Kidney (tissue), 14 donors: ENCODE data around the gene FKBP3. TPM values are rescaled to one million over a fixed set of nuclear protein-coding genes. Genes with fewer than 3 reads are reported as not detected.

Experiments
- DNase-seq, 5 donors: peaks; one replicate each; pipeline ENCODE4 v3.0.0-alpha.2; 2013 to 2020
- FAIRE-seq: peaks from 2 replicates; lab custom pipeline; 2012; peaks lifted over from hg19 to GRCh38; lab: Jason Lieb, UNC
- H3K27ac ChIP-seq, 2 donors: one replicate each; pipeline ENCODE4 v1.7.0; 2013; ENCODE audit warnings: low read depth in 2 of 2, low read length in 2 of 2, inconsistent platforms in 1 of 2
- H3K27me3 ChIP-seq: one replicate; pipeline ENCODE4 v1.7.1; 2013; ENCODE audit warnings: low read length, inconsistent platforms; ENCODE audit not compliant: control insufficient read depth, insufficient read depth
- H3K36me3 ChIP-seq, 3 donors: one replicate each; pipeline versions ENCODE4 v1.7.0 to v1.7.1; 2013; ENCODE audit warnings: low read length in 3 of 3, control low read depth in 1 of 3, inconsistent platforms in 1 of 3; ENCODE audit not compliant: insufficient read depth in 3 of 3, control insufficient read depth in 2 of 3
- H3K4me1 ChIP-seq, 3 donors: one replicate each; pipeline versions ENCODE4 v1.7.0 to v1.7.1; 2013; ENCODE audit warnings: low read length in 3 of 3, inconsistent platforms in 1 of 3, low read depth in 1 of 3; ENCODE audit not compliant: control insufficient read depth in 2 of 3, insufficient read depth in 2 of 3
- H3K4me3 ChIP-seq, 3 donors: one replicate each; pipeline versions ENCODE4 v1.7.0 to v1.8.1; 2013; ENCODE audit warnings: low read length in 3 of 3, control low read depth in 1 of 3, inconsistent platforms in 1 of 3
- H3K9ac ChIP-seq, 3 donors: one replicate each; pipeline versions ENCODE4 v1.7.0 to v1.7.1; 2013; ENCODE audit warnings: low read length in 3 of 3, control low read depth in 1 of 3, inconsistent platforms in 1 of 3
- H3K9me3 ChIP-seq, 3 donors: one replicate each; pipeline versions ENCODE4 v1.7.0 to v1.7.1; 2013; ENCODE audit warnings: low read length in 3 of 3, control low read depth in 1 of 3, inconsistent platforms in 1 of 3; ENCODE audit not compliant: control insufficient read depth in 2 of 3, insufficient read depth in 1 of 3
- CTCF ChIP-seq: IDR thresholded peaks from 3 replicates; pipeline ENCODE4 v1.5.1; 2012; ENCODE audit warnings: mild to moderate bottlenecking, moderate library complexity, borderline replicate concordance; ENCODE audit not compliant: insufficient read depth; ENCODE audit errors: extremely low read depth
- intact Hi-C: fragments of 100-400 bp; cut with DNase I; formaldehyde crosslinking; loops from one replicate; pipeline ENCODE4 v1.11.1; 2022
- polyA plus RNA-seq: library from polyadenylated mRNA; stranded (reverse); fragments of 350-450 nt; fragmentation: Illumina TruSeq; extraction: RNeasy Lipid Tissue Mini Kit (QIAGEN cat#74804); gene quantifications from one replicate; pipeline ENCODE4 v1.2.3, GENCODE V29; 2014; ENCODE audit warnings: low read depth, low replicate concordance; ENCODE audit not compliant: insufficient read depth
- total RNA-seq: library from RNA; stranded (reverse); fragmentation: NEBNext Ultra II Directional; extraction: Animal tissue kit (Norgen Biotek cat#: 25700); gene quantifications from one replicate; pipeline ENCODE4 v1.2.1, GENCODE V29; 2021
- donor health status: control.
- donor health status: control.
- donor health status: control.
- donor health status: control.
- donor health status: control.
- donor health status: DM: yes; HTN: yes; CAD: no.
- donor health status: Normal renal cell carcinoma (clear cell type).

FKBP3 gene
- total and polyA plus RNA-seq, 2 donors from 2014 or later: 52.7 to 122 TPM

GRCh38 chr14:45125754-45126153 is 8.5 kb downstream of the FKBP3 start:
- H3K9ac ChIP-seq: no peak overlapping the region
- no peaks in the 10 kb centered on the region for H3K27me3 ChIP-seq
- TF ChIP-seq CTCF: no peak
- H3K27ac ChIP-seq: no peak overlapping the region
- intact Hi-C loops: no loop called here
- FAIRE-seq (no peak), DNase-seq (no peak)
- H3K4me1 ChIP-seq: no peaks in the 10 kb centered on the region
- H3K36me3 ChIP-seq: peaks cover 2 to 16% (median 7%) of the 10 kb centered on the region in 3 donors
- H3K9me3 ChIP-seq: no peaks in the 10 kb centered on the region
- no peak overlapping the region for H3K4me3 ChIP-seq

GRCh38 chr14:45123271-45123670 is 11.0 kb downstream of the FKBP3 start:
- no peaks in the 10 kb centered on the region for H3K4me1 ChIP-seq
- intact Hi-C loops: no loop called here
- DNase-seq (no peak), FAIRE-seq (no peak)
- no peak overlapping the region for H3K4me3 ChIP-seq
- H3K9ac ChIP-seq: no peak overlapping the region
- TF ChIP-seq CTCF: no peak
- H3K36me3 ChIP-seq: peaks cover 6 to 16% (median 13%) of the 10 kb centered on the region in 3 donors
- H3K27me3 ChIP-seq: no peaks in the 10 kb centered on the region
- H3K9me3 ChIP-seq: no peaks in the 10 kb centered on the region
- no peak overlapping the region for H3K27ac ChIP-seq

- Histone ChIP-seq H3K9ac (no peak overlapping the region), H3K36me3 (peaks cover 10 to 35% (median 23%) of the 10 kb centered on the region in 3 donors), H3K4me1 (no peaks in the 10 kb centered on the region), H3K4me3 (no peak overlapping the region), H3K27ac (no peak overlapping the region), H3K27me3 (no peaks in the 10 kb centered on the region), H3K9me3 (no peaks in the 10 kb centered on the region)
- DNase-seq: no peak
- TF ChIP-seq CTCF: no peak
- intact Hi-C loops: no loop called here
- no peak for FAIRE-seq
Measured at GRCh38 chr14:45120096-45120495, 14.2 kb downstream of the FKBP3 start.

GRCh38 chr14:45118594-45118993 is 15.7 kb downstream of the FKBP3 start:
- no peaks in the 10 kb centered on the region for H3K9me3 ChIP-seq
- no peak overlapping the region for H3K9ac ChIP-seq
- no peak overlapping the region for H3K4me3 ChIP-seq
- FAIRE-seq (no peak), DNase-seq (no peak)
- H3K27me3 ChIP-seq: no peaks in the 10 kb centered on the region
- TF ChIP-seq CTCF: no peak
- H3K27ac ChIP-seq: no peak overlapping the region
- H3K36me3 ChIP-seq: peaks cover 10 to 39% (median 21%) of the 10 kb centered on the region in 3 donors
- intact Hi-C loops: no loop called here
- H3K4me1 ChIP-seq: no peaks in the 10 kb centered on the region
